Epithelial cell of prostate (primary cell): ENCODE measurements around the gene PAX8.
"Not testable (repeated sequence)": the region's sequence is repeated elsewhere in the genome, so short reads cannot be mapped to it uniquely, and the experiment has no call there.

Experiments used
- DNase-seq: peaks from one replicate; pipeline ENCODE4 v3.0.0-alpha.2; 2011; ENCODE audit warnings: low read depth, low spot score
- H3K27ac ChIP-seq: fragments of 450-650 bp; 2 replicates; pipeline ENCODE4 v1.5.1; 2017; ENCODE audit warnings: mild to moderate bottlenecking

Gene PAX8

DNA sequence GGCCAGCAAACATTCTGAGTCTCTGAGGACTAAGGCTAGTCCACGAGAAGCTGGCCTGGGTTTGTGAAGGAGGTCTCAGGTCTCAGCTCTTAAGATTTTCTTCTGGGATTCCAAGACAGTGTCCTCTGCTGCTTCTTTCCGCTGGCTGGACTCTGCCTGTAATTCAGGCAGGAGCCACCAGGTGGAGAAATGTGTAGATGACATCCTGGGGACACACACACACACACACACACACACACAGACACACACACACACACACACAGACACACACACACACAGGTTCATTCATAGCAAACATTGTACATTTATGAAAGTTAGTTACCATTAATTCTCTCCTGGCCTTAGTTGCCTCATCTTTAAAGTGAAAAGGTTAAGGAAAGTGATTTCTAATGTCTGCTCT, 18.9 kb upstream of the PAX8 start:
- not testable (repeated sequence) for DNase-seq, H3K27ac ChIP-seq

DNA sequence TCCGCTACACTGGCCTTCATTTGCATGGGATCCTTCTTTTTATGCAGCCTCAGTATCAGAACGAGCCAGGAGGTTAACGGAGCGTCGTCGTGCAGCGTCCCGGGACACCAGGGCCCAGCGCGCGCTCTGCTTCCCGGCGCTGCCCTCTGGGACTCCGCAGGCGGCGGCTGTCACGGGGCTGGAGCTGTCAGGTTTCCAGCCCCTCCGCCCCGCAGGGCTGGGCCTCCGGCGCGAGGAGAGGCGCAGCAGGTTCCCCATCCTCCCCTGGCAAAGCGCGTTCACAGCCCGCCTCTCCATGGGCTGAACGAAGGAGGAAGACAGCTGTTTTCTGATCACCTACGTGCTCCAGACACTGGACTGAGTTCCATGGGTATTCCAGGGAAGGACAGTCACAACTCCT, 12.5 kb upstream of the PAX8 start:
- no peak for DNase-seq
- no peak overlapping the region for H3K27ac ChIP-seq

DNA sequence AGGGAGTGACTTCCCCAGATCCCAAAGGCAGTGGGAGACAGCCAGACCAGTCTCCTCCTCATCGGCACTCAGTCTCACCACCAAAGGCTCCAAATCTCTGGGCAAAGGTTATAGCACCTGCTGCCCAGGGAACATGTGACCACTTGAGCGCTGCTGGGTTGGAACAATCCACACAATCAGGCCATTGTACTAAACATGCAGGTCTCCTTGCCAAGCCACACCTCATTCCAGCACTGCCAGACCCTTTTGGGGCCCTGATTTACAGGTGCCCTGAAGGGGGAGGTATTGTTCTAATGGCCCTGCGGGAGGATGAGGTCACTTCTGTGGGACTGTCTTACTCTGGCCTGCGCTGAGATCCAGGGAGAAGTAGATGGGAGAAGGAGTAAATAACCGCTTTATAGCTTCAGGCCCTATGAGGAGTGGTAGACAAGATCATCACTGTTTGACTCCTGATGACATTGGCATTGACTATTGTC, 10.0 kb upstream of the PAX8 start:
- not testable (repeated sequence) for H3K27ac ChIP-seq, DNase-seq

DNA sequence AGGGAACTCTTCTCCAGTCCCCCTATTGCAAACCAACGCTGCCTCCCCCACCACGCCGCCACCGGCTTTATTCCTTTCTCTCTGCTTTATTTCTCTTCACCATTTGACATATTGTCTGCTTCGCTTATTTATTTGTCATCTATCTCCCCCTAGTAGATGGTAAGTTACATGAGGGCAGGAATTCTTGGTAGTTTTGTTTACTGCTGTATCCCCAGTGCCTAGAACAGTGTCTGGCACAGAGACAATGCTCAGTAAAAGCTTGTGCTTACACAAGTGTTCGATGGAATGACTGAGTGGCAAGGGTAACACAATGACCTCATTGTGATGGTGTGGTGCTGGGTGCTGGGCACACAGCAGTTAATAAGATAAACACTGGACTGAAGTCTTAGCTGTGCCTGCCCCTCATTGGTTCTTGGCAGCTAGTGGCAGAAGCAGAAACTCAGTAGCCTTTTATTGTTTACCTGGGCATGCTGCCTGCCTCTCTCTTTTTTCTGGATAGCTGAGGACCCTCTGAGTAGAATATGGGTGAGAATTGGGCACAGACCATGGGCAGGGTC, 9.5 kb upstream of the PAX8 start:
- not testable (repeated sequence) for DNase-seq, H3K27ac ChIP-seq

DNA sequence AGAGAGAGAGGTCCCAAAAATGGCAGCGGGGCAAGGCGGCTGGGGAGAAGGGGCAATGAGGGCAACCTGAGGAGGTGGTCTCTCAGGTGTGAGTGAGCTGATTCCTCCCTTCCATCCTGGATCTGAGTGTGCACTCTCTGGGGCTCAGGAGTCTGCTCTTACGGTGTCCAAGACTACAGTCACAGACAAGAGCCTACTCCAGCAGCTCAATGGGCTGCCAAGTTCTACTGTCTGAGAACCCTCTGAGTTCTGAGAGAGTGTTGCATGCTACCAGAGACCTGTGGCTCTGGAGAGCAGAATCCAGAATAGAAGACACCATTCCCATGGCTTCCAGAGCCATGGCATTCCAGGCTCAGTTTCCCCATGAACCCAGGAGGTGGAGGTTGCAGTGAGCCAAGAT, 7.1 kb upstream of the PAX8 start:
- no peak overlapping the region for H3K27ac ChIP-seq
- DNase-seq: no peak

DNA sequence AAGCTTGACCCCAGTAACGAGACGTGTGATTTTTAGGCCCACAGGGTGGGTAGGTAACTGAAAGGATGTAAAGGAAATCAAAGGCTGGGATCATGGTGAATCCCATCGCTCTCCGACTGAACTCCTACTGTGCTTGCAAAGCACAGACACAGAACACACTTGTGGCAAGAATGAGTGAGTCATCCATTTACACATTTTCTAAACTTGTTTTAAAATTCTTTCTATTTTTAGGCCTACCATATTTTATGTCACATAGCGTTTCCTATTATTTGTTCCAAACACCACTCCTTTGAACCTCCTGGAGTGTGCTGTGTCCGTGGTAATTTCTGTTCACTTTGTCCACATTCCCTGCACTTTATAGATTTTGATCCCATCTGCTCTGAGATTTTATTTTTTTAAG, 6.3 kb upstream of the PAX8 start:
- peak overlapping the region; percentile 95 for H3K27ac ChIP-seq
- not testable (repeated sequence) for DNase-seq

DNA sequence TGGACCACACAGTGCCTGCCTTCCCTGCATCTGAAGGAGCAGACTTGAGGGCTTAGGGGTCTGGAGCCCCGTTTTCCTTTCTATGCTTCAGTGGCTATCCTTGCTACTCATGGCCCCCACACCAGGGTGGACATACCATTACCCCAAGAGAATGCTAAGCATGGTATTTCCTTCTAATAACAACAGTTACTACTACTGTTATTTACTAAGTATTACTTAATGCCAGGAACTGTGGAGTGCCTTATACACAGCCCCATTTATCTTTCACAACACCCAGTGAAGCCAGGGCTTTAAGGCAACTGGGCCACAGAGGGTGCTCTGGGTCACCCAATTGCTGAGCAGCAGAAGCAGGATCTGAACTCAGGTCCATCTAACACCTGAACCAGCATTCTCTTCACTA, 5.8 kb upstream of the PAX8 start:
- peak overlapping the region; percentile 95 for H3K27ac ChIP-seq
- no peak for DNase-seq

DNA sequence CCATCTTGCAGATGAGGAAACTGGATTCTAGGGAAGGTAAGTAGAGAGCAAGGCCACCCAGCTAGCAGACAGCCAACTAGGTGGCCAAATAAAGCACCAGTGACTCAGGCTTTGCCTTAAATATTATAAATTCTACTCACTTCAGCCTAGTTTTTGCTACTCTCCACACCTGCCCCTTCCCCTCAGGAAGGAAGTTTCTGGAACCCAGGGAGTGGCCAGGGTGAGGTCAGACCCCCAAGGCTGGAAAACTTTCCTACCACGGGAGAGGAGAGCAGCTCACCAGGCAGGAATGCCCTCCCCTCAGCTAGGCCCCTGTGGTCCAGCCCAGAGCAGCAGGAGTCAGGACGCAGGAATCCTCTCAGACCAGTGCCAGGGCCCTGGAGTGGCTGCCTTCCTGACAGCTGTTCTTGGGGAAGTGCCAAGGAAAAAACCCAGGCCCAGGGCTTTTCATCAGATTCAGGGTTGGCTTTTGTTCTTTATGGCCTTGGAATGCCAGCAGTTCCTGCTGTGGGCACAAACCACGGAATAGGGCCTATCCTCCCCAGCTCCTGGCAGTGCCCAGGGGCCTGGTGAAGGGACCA, 5.1 kb upstream of the PAX8 start:
- peak; percentile 41 for DNase-seq
- H3K27ac ChIP-seq: peak overlapping the region; percentile 95

DNA sequence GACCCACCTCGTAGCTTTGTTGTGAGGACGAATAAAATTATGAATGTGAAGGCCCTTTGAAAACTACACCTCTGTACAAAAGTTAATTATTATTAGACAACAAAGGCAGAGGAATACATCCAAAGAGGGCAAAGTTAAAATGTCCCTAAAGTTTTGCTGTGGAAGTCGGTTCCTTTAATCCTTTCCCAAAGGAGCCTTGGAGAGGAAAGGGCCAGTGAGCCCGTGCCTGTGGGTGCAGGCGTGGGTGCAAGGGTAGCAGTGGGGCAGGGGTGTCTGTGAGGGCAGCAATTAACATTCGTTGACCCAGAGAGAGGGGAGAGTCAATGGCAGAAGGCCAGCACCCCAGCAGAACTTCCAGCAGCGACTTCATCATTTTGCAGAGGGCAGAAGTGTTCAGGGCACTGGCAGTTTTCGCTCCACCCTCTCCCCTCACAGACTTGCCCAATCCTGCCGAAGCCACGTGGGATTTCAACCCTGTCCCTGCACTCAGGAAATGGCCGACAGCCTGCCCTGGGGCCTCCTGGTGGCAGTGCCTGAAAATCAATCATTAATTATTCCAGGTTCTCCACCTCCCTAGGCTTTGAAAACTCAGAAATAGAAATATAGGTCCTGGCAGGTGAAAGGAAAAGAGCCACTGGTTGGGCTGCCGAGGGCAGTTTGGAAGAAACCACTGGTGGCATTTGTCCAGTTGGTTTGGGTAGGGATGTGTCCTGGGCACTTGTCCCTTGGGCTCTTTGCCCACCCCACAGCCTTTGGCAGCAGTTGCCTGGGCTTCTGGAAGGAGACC, 4.2 kb upstream of the PAX8 start:
- peak; percentile 29 for DNase-seq
- peak overlapping the region; percentile 95 for H3K27ac ChIP-seq

DNA sequence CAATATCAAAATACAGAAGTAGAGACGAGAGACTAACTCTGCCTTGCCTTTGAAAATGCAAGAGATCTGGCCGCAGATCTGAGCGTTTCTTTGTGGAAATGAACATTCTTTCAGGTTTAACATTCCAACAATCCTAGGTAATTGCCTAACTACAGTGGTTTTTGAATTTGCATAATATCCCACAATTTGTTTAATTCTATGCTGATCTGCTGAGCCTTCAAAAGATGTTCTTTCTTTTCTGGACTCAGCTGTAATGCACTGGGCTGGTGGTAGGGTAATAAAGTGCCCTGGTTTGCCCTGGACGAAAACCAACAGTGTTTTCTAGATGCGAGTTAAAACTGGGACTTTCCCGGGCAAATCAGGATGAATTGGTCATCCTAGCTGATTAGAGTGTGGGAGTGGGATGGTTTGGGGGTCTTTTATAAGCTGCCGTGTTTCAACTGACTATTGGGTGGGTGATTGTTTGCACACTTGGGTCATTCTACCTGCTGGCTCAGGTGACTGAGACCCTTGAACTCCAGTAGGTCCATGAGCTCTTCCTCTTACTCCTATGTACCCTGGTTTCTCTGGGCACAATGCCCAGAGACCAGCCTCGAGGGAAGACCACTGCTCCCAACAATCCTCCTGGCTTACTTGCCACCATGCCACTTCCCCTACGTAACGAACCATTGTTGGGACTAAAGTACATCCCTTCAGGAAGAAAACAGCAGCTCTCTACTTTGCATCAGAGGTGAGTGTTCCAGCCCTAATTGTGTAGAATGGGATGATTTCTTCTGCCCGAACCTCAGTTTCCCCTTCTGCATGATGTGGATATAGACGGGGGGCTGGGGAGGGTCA, 3.4 kb upstream of the PAX8 start:
- no peak for DNase-seq
- H3K27ac ChIP-seq: peak overlapping the region; percentile 95

DNA sequence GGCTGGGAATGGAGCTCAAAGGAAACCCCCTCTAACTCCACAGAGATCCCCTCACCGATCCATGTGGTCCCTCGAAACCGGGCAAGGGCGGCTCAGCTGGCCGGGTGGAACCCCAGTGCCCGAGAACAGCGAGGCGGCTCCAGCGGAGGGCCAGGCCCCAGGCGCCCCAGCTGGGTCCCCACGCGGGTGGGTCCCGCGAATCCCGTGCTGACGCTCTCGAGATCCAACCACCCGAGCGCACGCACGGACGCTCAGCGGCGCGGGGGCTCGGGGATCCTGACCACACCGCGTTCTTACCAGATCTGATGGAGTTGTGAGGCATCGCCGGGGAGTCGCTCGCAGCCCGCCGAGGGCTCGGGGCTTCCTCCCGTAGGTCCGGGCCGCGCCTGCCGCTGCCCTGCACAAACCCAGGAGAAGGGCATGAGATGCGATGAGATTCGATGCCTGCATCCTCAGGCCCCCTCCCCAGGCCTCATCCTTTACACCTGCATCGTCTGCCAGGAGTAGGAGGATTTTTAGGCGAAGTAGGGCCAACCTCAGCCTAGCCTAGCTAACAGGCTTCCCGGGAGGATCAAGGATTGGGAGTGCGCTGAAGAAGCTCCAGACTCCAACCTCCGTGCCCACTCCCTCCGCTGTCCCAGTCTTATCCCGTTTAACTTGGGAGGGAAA, 514 bp downstream of the PAX8 start:
- no peak for DNase-seq
- no peak overlapping the region for H3K27ac ChIP-seq

DNA sequence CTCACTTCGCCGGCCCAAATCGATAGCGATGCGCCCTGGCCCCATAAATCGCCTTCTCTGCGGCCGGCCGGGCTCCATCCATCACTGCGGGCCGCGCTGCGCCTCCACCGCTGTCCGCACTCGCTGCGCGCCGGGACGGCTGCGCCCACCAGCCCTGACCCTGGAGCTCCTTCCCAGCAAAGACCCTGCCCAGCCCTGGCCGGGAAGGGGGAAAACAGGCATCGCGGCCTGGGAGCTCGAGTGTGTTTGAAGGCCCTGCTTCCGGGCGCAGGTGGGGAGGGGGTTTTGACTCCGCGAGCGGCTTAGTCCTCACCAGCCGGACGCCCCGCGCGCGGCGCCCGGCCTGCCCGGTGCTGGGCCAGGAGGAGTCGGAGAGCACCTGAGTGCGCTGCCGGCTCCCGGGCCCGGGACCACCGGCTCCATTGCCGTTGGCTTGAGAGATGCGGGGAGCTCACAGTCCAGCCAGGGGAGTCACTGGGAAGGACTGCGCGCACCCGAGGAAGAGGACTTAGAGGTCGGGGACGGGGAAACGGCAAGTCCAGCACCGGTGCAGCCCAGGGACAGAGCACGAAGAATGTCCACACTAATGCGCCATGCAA, 1.1 kb downstream of the PAX8 start:
- no peak overlapping the region for H3K27ac ChIP-seq
- no peak for DNase-seq

DNA sequence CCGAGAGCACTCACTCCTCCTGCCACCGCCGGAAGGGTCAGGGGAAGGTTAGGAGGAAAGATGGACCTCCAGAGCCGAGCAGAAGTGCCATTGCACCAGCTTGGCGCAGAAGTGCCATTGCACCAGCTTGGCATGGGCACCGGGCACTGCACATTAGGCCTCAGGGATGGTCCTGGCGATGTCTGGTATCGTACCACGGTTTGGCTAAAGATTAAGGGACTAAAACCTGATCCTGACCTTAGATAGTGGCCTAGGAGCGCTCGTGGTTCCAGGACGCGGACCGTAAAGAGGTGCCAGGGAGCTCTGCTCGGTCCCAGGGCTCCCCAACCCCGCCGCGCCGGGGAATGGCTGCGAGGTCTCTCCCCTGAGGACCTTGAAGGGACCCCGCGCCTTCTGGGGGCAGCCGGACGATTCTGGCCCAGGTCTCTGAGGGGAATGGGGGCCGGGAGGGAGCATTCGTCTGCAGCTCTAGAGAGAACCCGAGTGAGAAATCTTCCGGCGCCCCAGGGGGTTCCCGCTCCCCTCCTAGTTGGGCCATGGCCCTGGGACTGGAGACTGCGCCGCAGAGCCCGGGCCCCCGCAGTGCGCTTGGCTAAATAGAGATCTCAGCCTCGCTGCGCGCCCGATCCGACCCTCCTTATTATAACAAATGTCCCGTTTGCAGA, 1.8 kb downstream of the PAX8 start:
- DNase-seq: no peak
- H3K27ac ChIP-seq: no peak overlapping the region

DNA sequence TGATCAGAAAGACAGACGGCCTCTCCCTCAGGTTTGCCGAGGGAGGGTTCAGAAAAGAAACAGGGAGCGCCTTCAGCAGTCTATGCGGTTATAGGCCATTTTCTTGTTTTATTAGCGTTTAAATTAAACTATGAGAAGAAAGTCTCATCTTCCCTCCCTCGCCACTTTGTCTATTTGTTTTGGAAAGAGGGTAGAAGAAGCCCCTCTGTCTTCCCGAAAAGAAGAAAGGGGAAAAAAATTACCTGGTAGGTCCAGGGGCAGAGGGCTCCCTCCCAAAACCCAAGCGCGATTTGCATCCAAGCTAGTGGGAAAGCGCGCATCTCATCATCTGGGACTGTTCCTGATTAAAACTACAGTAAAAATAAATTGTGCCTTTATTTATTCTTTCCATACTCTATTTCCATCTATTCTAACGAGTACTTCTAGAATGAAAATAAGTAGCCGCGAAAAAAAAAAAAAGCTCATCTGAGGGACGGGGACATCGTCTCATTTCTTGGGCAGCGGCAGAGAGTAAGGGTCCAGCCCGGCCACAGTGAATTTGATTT, 2.4 kb downstream of the PAX8 start:
- DNase-seq: no peak
- no peak overlapping the region for H3K27ac ChIP-seq

DNA sequence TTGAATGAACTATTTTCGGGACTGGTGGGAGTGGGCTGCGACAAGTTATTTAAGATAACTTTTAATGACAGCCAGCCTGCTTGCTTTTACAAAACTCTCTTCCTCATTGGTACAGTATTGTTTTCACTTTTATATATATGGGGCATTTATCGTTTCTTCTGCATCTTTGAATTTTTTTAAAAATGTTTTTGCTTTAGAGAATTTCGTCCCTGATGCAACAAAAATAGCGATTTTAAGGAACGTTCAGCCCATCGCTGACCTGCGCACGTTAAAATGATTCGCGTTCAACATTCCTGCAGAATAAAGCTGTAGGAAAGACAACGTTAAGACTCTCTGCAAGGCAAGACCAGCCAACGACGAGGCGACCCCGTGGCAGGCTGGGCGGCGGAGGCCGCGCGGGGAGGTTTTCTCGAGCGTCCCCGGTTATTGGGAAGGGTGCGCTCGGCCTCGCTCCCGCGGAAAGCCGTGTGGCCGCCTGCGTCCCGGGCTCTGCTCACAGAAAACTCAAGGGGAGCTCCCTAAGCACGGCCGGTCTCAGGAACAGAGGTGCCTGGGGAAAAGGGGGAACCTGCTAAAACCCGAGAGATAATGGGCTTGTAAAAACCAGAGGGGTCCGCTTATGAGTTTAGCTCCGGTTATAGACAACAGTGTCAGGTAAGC, 3.0 kb downstream of the PAX8 start:
- no peak for DNase-seq
- H3K27ac ChIP-seq: no peak overlapping the region

DNA sequence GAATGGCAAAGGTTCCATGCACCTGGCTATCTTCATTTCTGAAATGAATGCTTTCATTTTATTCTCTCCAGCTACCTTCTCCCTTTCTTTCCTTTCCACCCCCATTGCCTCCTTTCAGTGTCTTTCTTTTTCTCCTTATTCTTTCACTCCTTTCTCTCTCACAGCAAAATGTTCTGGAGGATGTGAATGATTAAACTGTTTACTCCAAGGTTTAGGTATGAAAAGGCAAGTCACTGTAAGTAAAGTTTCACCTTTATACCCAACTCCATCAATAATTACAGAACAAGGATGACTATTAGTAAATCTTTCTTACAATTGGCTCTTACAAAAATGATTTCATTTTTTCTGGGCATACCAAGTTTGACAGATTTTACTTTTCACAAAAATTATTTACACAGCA, 4.3 kb downstream of the PAX8 start:
- no peak for DNase-seq
- no peak overlapping the region for H3K27ac ChIP-seq

DNA sequence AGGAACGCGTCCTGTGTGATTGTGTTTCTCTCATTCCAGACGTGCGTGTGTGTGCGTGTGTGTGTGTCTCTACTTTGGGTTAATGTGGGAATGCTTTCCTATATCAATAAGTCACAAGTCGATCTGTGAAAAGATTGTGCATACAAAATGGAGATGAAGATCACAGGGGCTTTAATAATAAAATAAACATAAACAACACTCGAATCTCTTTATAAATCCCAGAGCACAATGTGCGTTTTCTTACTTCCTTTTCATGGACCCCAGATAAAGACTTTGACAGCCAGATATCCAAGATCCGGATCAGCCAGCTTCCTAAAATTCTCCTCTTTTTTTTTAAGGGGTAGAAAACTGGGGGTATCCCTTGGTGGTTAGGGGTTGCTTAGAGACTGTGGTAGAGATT, 4.7 kb downstream of the PAX8 start:
- no peak for DNase-seq
- no peak overlapping the region for H3K27ac ChIP-seq

DNA sequence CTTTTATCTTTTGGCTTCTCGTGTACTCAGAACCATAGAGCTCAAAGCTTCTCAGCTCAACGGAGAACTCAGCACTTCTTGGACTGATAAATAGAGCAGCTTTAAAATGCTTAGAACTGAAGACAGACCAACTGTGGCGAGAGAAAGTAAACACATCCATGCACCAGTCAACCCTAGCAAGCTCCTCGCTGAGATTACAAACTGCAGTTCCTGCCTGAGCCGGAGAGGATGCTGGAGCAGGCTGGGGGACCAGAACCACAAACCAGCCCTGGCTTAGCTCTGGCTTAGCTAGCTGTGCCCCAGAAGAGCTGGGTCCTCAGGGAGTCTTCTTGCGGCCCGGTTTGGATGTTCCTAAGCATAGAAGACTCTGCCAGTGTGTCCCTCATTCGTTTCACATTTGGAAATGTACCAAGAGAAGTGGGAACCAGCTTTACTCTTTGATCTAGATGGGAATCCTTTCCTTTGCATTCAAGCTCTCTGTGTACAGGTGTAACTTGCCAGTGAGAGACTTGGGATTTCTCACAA, 5.6 kb downstream of the PAX8 start:
- no peak for DNase-seq
- no peak overlapping the region for H3K27ac ChIP-seq
